Tibial nerve (tissue), 4 donors: ENCODE measurements around the gene DENND2C. TPM values are rescaled to one million over a fixed set of nuclear protein-coding genes. Genes with fewer than 3 reads are reported as not detected.

Experiments used
- DNase-seq, 2 donors: peaks; one replicate each; pipeline ENCODE4 v3.0.0-alpha.2; 2019; ENCODE audit warnings: low spot score in 2 of 2
- H3K27ac ChIP-seq, 4 donors: fragments of 200-600 bp; sonication (generic) in 3 of 4; one replicate each; pipeline ENCODE4 v1.5.1; 2017 to 2019; ENCODE audit warnings: mild to moderate bottlenecking in 1 of 4
- H3K27me3 ChIP-seq, 2 donors: fragments of 200-600 bp; sonication (generic) in 1 of 2; one replicate each; pipeline versions ENCODE4 v1.5.1 to v1.6.0; 2017 to 2019
- H3K36me3 ChIP-seq, 3 donors: fragments of 200-600 bp; sonication (generic); one replicate each; pipeline ENCODE4 v1.5.1; 2018 to 2019
- H3K4me1 ChIP-seq, 4 donors: fragments of 200-600 bp; sonication (generic) in 3 of 4; one replicate each; pipeline ENCODE4 v1.5.1; 2017 to 2019
- H3K4me3 ChIP-seq, 4 donors: fragments of 200-600 bp; sonication (generic) in 3 of 4; one replicate each; pipeline ENCODE4 v1.5.1; 2017 to 2019; ENCODE audit warnings: mild to moderate bottlenecking in 1 of 4, moderate library complexity in 1 of 4
- H3K9me3 ChIP-seq, 4 donors: fragments of 200-600 bp; sonication (generic) in 3 of 4; one replicate each; pipeline ENCODE4 v1.5.1; 2017 to 2019
- CTCF ChIP-seq, 5 experiments: fragments of 200-600 bp in 3 of 5; fragments of 450-650 bp in 2 of 5; sonication (generic) in 3 of 5; IDR thresholded peaks; one replicate each; pipeline ENCODE4 v1.5.1; 2016 to 2019; ENCODE audit warnings: antibody characterized with exemption in 5 of 5, mild to moderate bottlenecking in 3 of 5, moderate library complexity in 2 of 5
- EP300 ChIP-seq, 2 donors: sonication (generic); formaldehyde crosslinking; IDR thresholded peaks; one replicate each; pipeline ENCODE4 v1.6.1; 2017; ENCODE audit warnings: antibody characterized with exemption in 2 of 2, mild to moderate bottlenecking in 1 of 2
- POLR2A ChIP-seq, 2 donors: fragments of 450-650 bp; IDR thresholded peaks; one replicate each; pipeline ENCODE4 v1.6.1; 2017; ENCODE audit warnings: antibody characterized with exemption in 2 of 2, mild to moderate bottlenecking in 2 of 2, moderate library complexity in 2 of 2
- WGBS, 2 donors: methylation state at CpG; one replicate each; pipeline ENCODE4 v1.1.5; 2018; 5-methylcytosine and 5-hydroxymethylcytosine counted together
- total RNA-seq, 4 donors: library from RNA; depleted of rRNA; stranded (reverse); fragments of >200 nt; gene quantifications; one replicate each; pipeline ENCODE4 v1.1.0, GENCODE V29; 2016

Gene DENND2C
- total RNA-seq, 4 donors from 2014 or later = 2.4 to 4.5 (median 3.3) TPM

GRCh38 chr1:114676115-114676514, 6.3 kb upstream of the DENND2C start:
- TF ChIP-seq EP300 (IDR thresholded peaks at IDR 0.05) (no peak), POLR2A (IDR thresholded peaks at IDR 0.05) (no peak), CTCF (IDR thresholded peaks at IDR 0.05) (no peak)
- no peaks in the 10 kb centered on the region for H3K9me3 ChIP-seq
- no peak for DNase-seq
- no peaks in the 10 kb centered on the region for H3K4me1 ChIP-seq
- no peak overlapping the region for H3K27ac ChIP-seq
- WGBS, 2 donors = 91 to 100% methylated on average over 1 of the region's 1 CpG
- no peaks in the 10 kb centered on the region for H3K27me3 ChIP-seq
- no peaks in the 10 kb centered on the region for H3K36me3 ChIP-seq
- no peak overlapping the region for H3K4me3 ChIP-seq

GRCh38 chr1:114671939-114672275, 2.1 kb upstream of the DENND2C start:
- WGBS, 2 donors = 85 to 88% methylated on average over 7 of the region's 7 CpGs

GRCh38 chr1:114671011-114671938, 1.4 kb upstream of the DENND2C start:
- 61 to 64% methylated on average over 9 of the region's 9 CpGs for WGBS, 2 donors
- Histone ChIP-seq H3K9me3 (no peaks in the 10 kb centered on the region), H3K36me3 (no peaks in the 10 kb centered on the region), H3K27ac (no peak overlapping the region), H3K4me3 (no peak overlapping the region), H3K4me1 (peaks cover 0 to 9% (median 0%) of the 10 kb centered on the region in 4 donors), H3K27me3 (no peaks in the 10 kb centered on the region)
- no peak for DNase-seq
- no peak for TF ChIP-seq EP300 (IDR thresholded peaks at IDR 0.05)
- peak in 2 of 5 experiments; percentile 13 to 29 for TF ChIP-seq CTCF (IDR thresholded peaks at IDR 0.05)
- TF ChIP-seq POLR2A (IDR thresholded peaks at IDR 0.05) = no peak

More at GRCh38 chr1:114671939-114672275, 2.1 kb upstream of the DENND2C start:
- Histone ChIP-seq H3K4me3 (no peak overlapping the region), H3K36me3 (no peaks in the 10 kb centered on the region), H3K27ac (no peak overlapping the region), H3K9me3 (no peaks in the 10 kb centered on the region), H3K4me1 (peaks cover 0 to 9% (median 0%) of the 10 kb centered on the region in 4 donors), H3K27me3 (no peaks in the 10 kb centered on the region)
- TF ChIP-seq POLR2A (IDR thresholded peaks at IDR 0.05) (no peak), CTCF (IDR thresholded peaks at IDR 0.05) (no peak), EP300 (IDR thresholded peaks at IDR 0.05) (no peak)
- no peak for DNase-seq

- peak overlapping the region; percentile 51 to 80 (median 68) for H3K4me3 ChIP-seq
- 5 to 7% methylated on average over 31 to 41 of the region's 45 CpGs for WGBS, 2 donors
- H3K27me3 ChIP-seq = no peaks in the 10 kb centered on the region
- peak overlapping the region; percentile 38 to 76 (median 71) for H3K27ac ChIP-seq
- peaks cover 0 to 9% (median 0%) of the 10 kb centered on the region in 4 donors for H3K4me1 ChIP-seq
- no peaks in the 10 kb centered on the region for H3K9me3 ChIP-seq
- no peaks in the 10 kb centered on the region for H3K36me3 ChIP-seq
- DNase-seq = peak; percentile 88 to 89
- TF ChIP-seq EP300 (IDR thresholded peaks at IDR 0.05) (peak in 1 of 2 donors; percentile 68), CTCF (IDR thresholded peaks at IDR 0.05) (peak; percentile 18 to 58 (median 30)), POLR2A (IDR thresholded peaks at IDR 0.05) (peak in 1 of 2 donors; percentile 73)
Measured at GRCh38 chr1:114670083-114671010, 498 bp upstream of the DENND2C start.
